Measurements from ENCODE around the gene FAHD2A. TPM values are rescaled to one million over a fixed set of nuclear protein-coding genes. Genes with fewer than 3 reads are reported as not detected.
"Not testable (repeated sequence)": the region's sequence is repeated elsewhere in the genome, so short reads cannot be mapped to it uniquely, and the experiment has no call there.

The FAHD2A gene
- total and polyA plus RNA-seq, 2 of the 8 experiments (the other 6 are each of a cell fraction or from before 2014, with no cell fraction given), result 24.2 to 26.7 TPM

- H2BK20ac ChIP-seq (ENCODE audit: low read length); H2BK15ac ChIP-seq (ENCODE audit: low read length); H3K9ac ChIP-seq (replicated peaks in 1 of 4; ENCODE audit: extremely low read depth in 1 of 4, low read depth in 3 of 4, low read length in 3 of 4); H3K79me1 ChIP-seq (ENCODE audit: low read depth, low read length); H4K20me1 ChIP-seq (replicated peaks in 1 of 2; ENCODE audit: control insufficient read depth in 1 of 2, insufficient read depth in 2 of 2, low read length in 2 of 2); H2BK5ac ChIP-seq (ENCODE audit: low read depth, low read length); H3K4ac ChIP-seq (replicated peaks; ENCODE audit: insufficient read length, low read depth, low read length); H3K18ac ChIP-seq (ENCODE audit: extremely low read depth, low read length); H3K23me2 ChIP-seq (ENCODE audit: low read depth, low read length); H4K8ac ChIP-seq (ENCODE audit: extremely low read depth, insufficient read depth, low read length); H2AK5ac ChIP-seq (ENCODE audit: low read depth, low read length); H3K4me2 ChIP-seq (ENCODE audit: insufficient read depth in 1 of 2, low read depth in 2 of 2, low read length in 2 of 2); H2BK12ac ChIP-seq (ENCODE audit: low read depth, low read length); H3K27me3 ChIP-seq (replicated peaks in 1 of 4; ENCODE audit: control insufficient read depth in 3 of 4, extremely low read depth in 1 of 4, insufficient read depth in 3 of 4, low read length in 3 of 4); H3K79me2 ChIP-seq (ENCODE audit: control insufficient read depth in 1 of 2, insufficient read depth in 2 of 2, low read length in 2 of 2); H3K4me1 ChIP-seq (replicated peaks in 1 of 4; ENCODE audit: control insufficient read depth in 3 of 4, insufficient read depth in 4 of 4, low read length in 3 of 4); H4K5ac ChIP-seq (ENCODE audit: insufficient read length, low read depth, low read length); H3K14ac ChIP-seq (ENCODE audit: insufficient read length); H3K36me3 ChIP-seq (ENCODE audit: control insufficient read depth in 2 of 4, insufficient read depth in 4 of 4, low read length in 3 of 4); H3K4me3 ChIP-seq (ENCODE audit: extremely low read depth in 1 of 4, insufficient read depth in 2 of 4, low read depth in 3 of 4, low read length in 4 of 4); H3K23ac ChIP-seq (ENCODE audit: insufficient read length); H4K91ac ChIP-seq (replicated peaks; ENCODE audit: insufficient read length, low read length); H3K9me3 ChIP-seq (ENCODE audit: insufficient read depth in 2 of 2, low read depth in 1 of 2, low read length in 1 of 2); H3K56ac ChIP-seq (replicated peaks; ENCODE audit: insufficient read length, low read depth, low read length); POLR2A ChIA-PET (ENCODE audit: partially characterized antibody); FAIRE-seq; H2AFZ ChIP-seq (ENCODE audit: low read length); H3K27ac ChIP-seq (ENCODE audit: low read depth, low read length); H2BK120ac ChIP-seq (replicated peaks; ENCODE audit: low read depth, low read length): not testable (repeated sequence)
- 43% methylated on average over 5 of the region's 9 CpGs; no CpG with 5 or more reads in 1 of the 2 experiments for WGBS, 2 experiments (ENCODE audit: extremely low coverage in 1 of 2, insufficient coverage in 1 of 2, insufficient read length in 1 of 2, insufficient replicate concordance in 2 of 2, low coverage in 1 of 2, low lambda C conversion rate in 2 of 2, missing lambda C conversion rate in 1 of 2)
- TF ChIP-seq RAD21 (IDR thresholded peaks at IDR 0.05 in 1 of 2, conservative IDR thresholded peaks at IDR 0.05 in 1 of 2; ENCODE audit: low read depth in 2 of 2, low read length in 2 of 2), result peak; percentile 77 to 81
- peak; percentile 59 to 75 (median 69) for TF ChIP-seq CTCF (IDR thresholded peaks at IDR 0.05; ENCODE audit: control extremely low read depth in 1 of 3, insufficient read depth in 1 of 3, low read depth in 1 of 3, low read length in 3 of 3)
- peak in 1 of 2 experiments; percentile 88 for DNase-seq (ENCODE audit: low read depth in 1 of 2, low spot score in 2 of 2)
- CTCF ChIA-PET (ENCODE audit: partially characterized antibody), result interaction anchor here (0.6 to 2.4 kb wide), 2 partner anchors 10 to 572 kb away, joined by 3 to 7 read pairs; no protein-coding TSS in a partner anchor
Measured at GRCh38 chr2:95414015-95414594, 11.6 kb downstream of the FAHD2A start.
